Measurements from ENCODE around the gene PARP1.
"Not testable (repeated sequence)": the region's sequence is repeated elsewhere in the genome, so short reads cannot be mapped to it uniquely, and the experiment has no call there.

The PARP1 gene

GRCh38 chr1:226349801-226350518 lies 57.9 kb downstream of the PARP1 start:
- DNase-seq: peak; percentile 67

GRCh38 chr1:226349081-226349480 lies 58.8 kb downstream of the PARP1 start:
- no peak for DNase-seq

- DNase-seq: no peak
Measured at GRCh38 chr1:226344441-226345259, 63.2 kb downstream of the PARP1 start.

- DNase-seq: no peak
Measured at GRCh38 chr1:226342656-226343055, 65.2 kb downstream of the PARP1 start.

GRCh38 chr1:226340111-226340510 lies 67.8 kb downstream of the PARP1 start:
- DNase-seq: not testable (repeated sequence)

- DNase-seq: no peak
Measured at GRCh38 chr1:226337276-226337875, 70.5 kb downstream of the PARP1 start.

GRCh38 chr1:226335661-226336060 lies 72.2 kb downstream of the PARP1 start:
- no peak for DNase-seq

- no peak for DNase-seq
Measured at GRCh38 chr1:226332947-226333346, 74.9 kb downstream of the PARP1 start.

GRCh38 chr1:226329237-226329636 lies 78.7 kb downstream of the PARP1 start:
- no peak for DNase-seq

GRCh38 chr1:226327761-226328162 lies 80.1 kb downstream of the PARP1 start:
- DNase-seq: no peak

- no peak for DNase-seq
Measured at GRCh38 chr1:226325178-226325577, 82.7 kb downstream of the PARP1 start.

- DNase-seq: no peak
Measured at GRCh38 chr1:226324479-226324878, 83.4 kb downstream of the PARP1 start.

- no peak for DNase-seq
Measured at GRCh38 chr1:226322986-226323385, 84.9 kb downstream of the PARP1 start.

GRCh38 chr1:226320930-226321329 lies 87.0 kb downstream of the PARP1 start:
- no peak for DNase-seq

- no peak for DNase-seq
Measured at GRCh38 chr1:226318471-226318870, 89.4 kb downstream of the PARP1 start.

- no peak for DNase-seq
Measured at GRCh38 chr1:226314055-226314454, 93.8 kb downstream of the PARP1 start.

- DNase-seq: no peak
Measured at GRCh38 chr1:226312065-226312464, 95.8 kb downstream of the PARP1 start.

- no peak for DNase-seq
Measured at GRCh38 chr1:226311376-226311775, 96.5 kb downstream of the PARP1 start.
